Lower leg skin (tissue), 3 donors: ENCODE measurements around the gene TAF9B.

ENCODE experiments used
- CTCF ChIP-seq, 3 donors: fragments of 450-650 bp; IDR thresholded peaks; one replicate each; pipeline ENCODE4 v1.5.1; 2016; ENCODE audit warnings: antibody characterized with exemption in 3 of 3, mild to moderate bottlenecking in 3 of 3, moderate library complexity in 2 of 3
- POLR2A ChIP-seq, 2 donors: fragments of 450-650 bp; IDR thresholded peaks; one replicate each; pipeline ENCODE4 v1.6.1; 2016 to 2017; ENCODE audit warnings: antibody characterized with exemption in 2 of 2, mild to moderate bottlenecking in 1 of 2, moderate library complexity in 1 of 2

GRCh38 chrX:78106651-78106986 is 32.8 kb downstream of the TAF9B start:
- TF ChIP-seq CTCF (IDR thresholded peaks at IDR 0.05), result no peak
- TF ChIP-seq POLR2A (IDR thresholded peaks at IDR 0.05), result no peak
